ENCODE measurements around the gene CDH13. TPM values are rescaled to one million over a fixed set of nuclear protein-coding genes. Genes with fewer than 3 reads are reported as not detected.

CDH13 gene
- total and polyA plus RNA-seq, 10 of the 15 experiments (the other 5 are each of a cell fraction or from before 2014, with no cell fraction given), result under 0.01 to 0.05 TPM; not detected in 8

- H3K27ac ChIP-seq (ENCODE audit: control insufficient read depth, insufficient read depth), result no peak overlapping the region
Measured at GRCh38 chr16:83587201-83587600, 960.4 kb downstream of the CDH13 start.

More at GRCh38 chr16:83587201-83587600, 960.4 kb downstream of the CDH13 start:
- no peak overlapping the region for H3K4me2 ChIP-seq (ENCODE audit: control insufficient read depth, insufficient read depth)
- no peak for FAIRE-seq
- no peak overlapping the region for H3K4me3 ChIP-seq
- no peak for TF ChIP-seq ESRRA (IDR thresholded peaks at IDR 0.05; ENCODE audit: low read length)
- TF ChIP-seq POLR2AphosphoS5 (IDR thresholded peaks at IDR 0.05; ENCODE audit: low read length), result no peak
- TF ChIP-seq YY1 (IDR thresholded peaks at IDR 0.05; ENCODE audit: low read depth, low read length), result no peak
- no peak for TF ChIP-seq JUNB (IDR thresholded peaks at IDR 0.05)
- no peak for TF ChIP-seq RAD51 (IDR thresholded peaks at IDR 0.05)
- TF ChIP-seq, protein P1, sequence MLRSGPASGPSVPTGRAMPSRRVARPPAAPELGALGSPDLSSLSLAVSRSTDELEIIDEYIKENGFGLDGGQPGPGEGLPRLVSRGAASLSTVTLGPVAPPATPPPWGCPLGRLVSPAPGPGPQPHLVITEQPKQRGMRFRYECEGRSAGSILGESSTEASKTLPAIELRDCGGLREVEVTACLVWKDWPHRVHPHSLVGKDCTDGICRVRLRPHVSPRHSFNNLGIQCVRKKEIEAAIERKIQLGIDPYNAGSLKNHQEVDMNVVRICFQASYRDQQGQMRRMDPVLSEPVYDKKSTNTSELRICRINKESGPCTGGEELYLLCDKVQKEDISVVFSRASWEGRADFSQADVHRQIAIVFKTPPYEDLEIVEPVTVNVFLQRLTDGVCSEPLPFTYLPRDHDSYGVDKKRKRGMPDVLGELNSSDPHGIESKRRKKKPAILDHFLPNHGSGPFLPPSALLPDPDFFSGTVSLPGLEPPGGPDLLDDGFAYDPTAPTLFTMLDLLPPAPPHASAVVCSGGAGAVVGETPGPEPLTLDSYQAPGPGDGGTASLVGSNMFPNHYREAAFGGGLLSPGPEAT (IDR thresholded peaks at IDR 0.05; ENCODE audit: low read depth), result no peak
- TF ChIP-seq, protein P2, sequence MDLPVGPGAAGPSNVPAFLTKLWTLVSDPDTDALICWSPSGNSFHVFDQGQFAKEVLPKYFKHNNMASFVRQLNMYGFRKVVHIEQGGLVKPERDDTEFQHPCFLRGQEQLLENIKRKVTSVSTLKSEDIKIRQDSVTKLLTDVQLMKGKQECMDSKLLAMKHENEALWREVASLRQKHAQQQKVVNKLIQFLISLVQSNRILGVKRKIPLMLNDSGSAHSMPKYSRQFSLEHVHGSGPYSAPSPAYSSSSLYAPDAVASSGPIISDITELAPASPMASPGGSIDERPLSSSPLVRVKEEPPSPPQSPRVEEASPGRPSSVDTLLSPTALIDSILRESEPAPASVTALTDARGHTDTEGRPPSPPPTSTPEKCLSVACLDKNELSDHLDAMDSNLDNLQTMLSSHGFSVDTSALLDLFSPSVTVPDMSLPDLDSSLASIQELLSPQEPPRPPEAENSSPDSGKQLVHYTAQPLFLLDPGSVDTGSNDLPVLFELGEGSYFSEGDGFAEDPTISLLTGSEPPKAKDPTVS (IDR thresholded peaks at IDR 0.05; ENCODE audit: low read depth, low read length), result no peak
- DNase-seq (ENCODE audit: low read depth, low spot score), result no peak
- no peaks in the 10 kb centered on the region for H4K20me1 ChIP-seq (ENCODE audit: control insufficient read depth, insufficient read depth)
- H3K79me2 ChIP-seq (ENCODE audit: control insufficient read depth, insufficient read depth, low read length), result no peaks in the 10 kb centered on the region
- in situ Hi-C loops (cut with MboI), result no loop called here
- no peak for ATAC-seq
- ChIA-PET RAD21 (ENCODE audit: unreplicated experiment) (no interaction called here), POLR2A (interaction anchor here (0.5 kb wide), 1 partner anchor 222 kb away, joined by 5 read pairs; no protein-coding TSS in a partner anchor), CTCF (no interaction called here), SMC1A (ENCODE audit: uncharacterized antibody, unreplicated experiment) (no interaction called here)
- H3K9me3 ChIP-seq (replicated peaks; ENCODE audit: control insufficient read depth, insufficient read depth, low read length), result no peaks in the 10 kb centered on the region
- intact Hi-C loops (cut with micrococcal nuclease; ENCODE audit: unreplicated experiment), result no loop called here
- no peak overlapping the region for H3K9ac ChIP-seq (ENCODE audit: control insufficient read depth, insufficient read depth, low read length)
- H2AFZ ChIP-seq (ENCODE audit: control insufficient read depth, low read depth, low read length), result no peak overlapping the region
- WGBS (ENCODE audit: insufficient coverage, insufficient replicate concordance, low lambda C conversion rate, missing lambda C conversion rate), result 23% methylated on average over 12 of the region's 12 CpGs
- H3K36me3 ChIP-seq (ENCODE audit: control insufficient read depth in 2 of 2, insufficient read depth in 2 of 2, low read length in 1 of 2), result no peaks in the 10 kb centered on the region
- H3K4me1 ChIP-seq (ENCODE audit: control insufficient read depth, insufficient read depth, low read length), result no peaks in the 10 kb centered on the region
- BruUV-seq (replicated peaks), result no TSS peak
- peaks cover 0 to 4% of the 10 kb centered on the region in 2 experiments; a peak in 1 of 4 replicates for H3K27me3 ChIP-seq (replicated peaks in 1 of 2; ENCODE audit: control insufficient read depth in 2 of 2, insufficient read depth in 2 of 2, low read length in 1 of 2)
